GM20431 (cell line): ENCODE results near the gene AKAP6.
"Not testable (repeated sequence)": the region's sequence is repeated elsewhere in the genome, so short reads cannot be mapped to it uniquely, and the experiment has no call there.

Experiments
- in situ Hi-C: fragments of 300-500 bp; cut with MseI, MboI; formaldehyde crosslinking; loops from one replicate; pipeline ENCODE4 v1.15.0; 2020; ENCODE audit warnings: low sequenced_read_pairs; ENCODE audit not compliant: unreplicated experiment

The AKAP6 gene

GRCh38 chr14:32430326-32430725 is 101.2 kb downstream of the AKAP6 start:
- in situ Hi-C loops = no loop called here

GRCh38 chr14:32432813-32433538 is 103.9 kb downstream of the AKAP6 start:
- in situ Hi-C loops = no loop called here

GRCh38 chr14:32434180-32434579 is 105.1 kb downstream of the AKAP6 start:
- in situ Hi-C loops = no loop called here

- in situ Hi-C loops = no loop called here
These were observed 105.8 kb downstream of the AKAP6 start for GRCh38 chr14:32434880-32435279.

GRCh38 chr14:32435411-32435810 is 106.3 kb downstream of the AKAP6 start:
- in situ Hi-C loops = no loop called here

- in situ Hi-C loops = no loop called here
These were observed 107.9 kb downstream of the AKAP6 start for GRCh38 chr14:32436993-32437392.

GRCh38 chr14:32438517-32438916 is 109.4 kb downstream of the AKAP6 start:
- in situ Hi-C loops = no loop called here

- in situ Hi-C loops = no loop called here
These were observed 115.0 kb downstream of the AKAP6 start for GRCh38 chr14:32443890-32444661.

GRCh38 chr14:32447371-32447770 is 118.3 kb downstream of the AKAP6 start:
- in situ Hi-C loops = no loop called here

- in situ Hi-C loops = no loop called here
These were observed 120.5 kb downstream of the AKAP6 start for GRCh38 chr14:32449648-32450047.

- in situ Hi-C loops = no loop called here
These were observed 122.0 kb downstream of the AKAP6 start for GRCh38 chr14:32450919-32451675.

- in situ Hi-C loops = no loop called here
These were observed 125.0 kb downstream of the AKAP6 start for GRCh38 chr14:32453857-32454810.

GRCh38 chr14:32457213-32457920 is 128.3 kb downstream of the AKAP6 start:
- in situ Hi-C loops = no loop called here

- in situ Hi-C loops = no loop called here
These were observed 129.6 kb downstream of the AKAP6 start for GRCh38 chr14:32458720-32459119.

- in situ Hi-C loops = no loop called here
These were observed 131.2 kb downstream of the AKAP6 start for GRCh38 chr14:32460267-32460666.

- in situ Hi-C loops = not testable (repeated sequence)
These were observed 133.5 kb downstream of the AKAP6 start for GRCh38 chr14:32462553-32462952.

GRCh38 chr14:32468955-32469354 is 139.9 kb downstream of the AKAP6 start:
- in situ Hi-C loops = no loop called here

- in situ Hi-C loops = no loop called here
These were observed 140.5 kb downstream of the AKAP6 start for GRCh38 chr14:32469388-32470160.
